SKM-1 (cell line): ENCODE measurements around the gene FOXC2.

ENCODE experiments used
- DNase-seq: peaks from one replicate; lab custom pipeline; 2025; ENCODE audit not compliant: unreplicated experiment; lab: John Stamatoyannopoulos, UW

Gene FOXC2

DNA sequence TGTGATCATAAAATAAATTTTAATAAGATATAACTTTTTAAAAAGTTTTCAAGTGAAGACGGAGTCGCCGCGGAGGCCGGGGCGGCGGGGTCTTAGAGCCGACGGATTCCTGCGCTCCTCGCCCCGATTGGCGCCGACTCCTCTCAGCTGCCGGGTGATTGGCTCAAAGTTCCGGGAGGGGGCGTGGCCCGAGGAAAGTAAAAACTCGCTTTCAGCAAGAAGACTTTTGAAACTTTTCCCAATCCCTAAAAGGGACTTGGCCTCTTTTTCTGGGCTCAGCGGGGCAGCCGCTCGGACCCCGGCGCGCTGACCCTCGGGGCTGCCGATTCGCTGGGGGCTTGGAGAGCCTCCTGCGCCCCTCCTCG lies at the start of gene FOXC2:
Gene FOXC2 (plus strand): TSS at position 229 of the 365 bp plus-strand sequence. CDS start 507 bp downstream, outside the sequence.
- no peak for DNase-seq

GRCh38 chr16:86517033-86517432 lies 49.6 kb upstream of the FOXC2 start:
- DNase-seq, result no peak

- DNase-seq, result no peak
These were observed 48.9 kb upstream of the FOXC2 start for GRCh38 chr16:86517652-86518258.

- DNase-seq, result no peak
These were observed 47.5 kb upstream of the FOXC2 start for GRCh38 chr16:86519007-86519648.

DNA sequence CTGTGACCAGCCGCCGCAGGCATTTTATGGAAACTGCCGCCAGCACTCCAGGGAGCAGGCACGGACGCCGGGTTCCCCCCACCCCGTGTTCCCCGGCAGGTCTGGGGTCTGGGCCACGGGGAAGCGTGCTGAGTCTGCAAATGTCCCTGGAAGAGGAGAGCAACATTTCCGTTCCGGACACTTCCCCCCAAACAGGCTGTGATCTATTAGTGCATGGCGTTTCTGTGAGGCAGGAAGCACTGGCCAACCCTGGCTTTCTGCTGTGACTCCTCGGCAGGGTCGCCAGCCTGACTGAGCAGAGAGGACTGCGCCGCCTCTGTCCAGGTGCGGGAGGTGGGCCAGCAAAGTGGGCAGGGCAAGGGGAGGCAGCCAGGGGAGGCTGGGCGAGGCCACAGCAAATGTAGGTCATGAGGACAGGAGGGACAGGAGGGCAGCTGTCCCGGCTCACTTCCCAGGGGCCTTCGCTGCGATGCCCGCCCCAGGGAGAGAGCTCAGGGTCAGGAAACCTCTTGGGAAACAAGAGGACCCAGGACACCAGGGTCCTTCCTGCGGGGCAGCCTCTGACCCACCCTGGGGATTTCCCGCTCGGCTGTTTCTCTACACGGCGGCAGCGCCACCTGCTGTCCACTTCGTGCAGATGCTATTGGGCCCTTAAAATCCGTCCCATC lies 46.8 kb upstream of the FOXC2 start:
- no peak for DNase-seq

DNA sequence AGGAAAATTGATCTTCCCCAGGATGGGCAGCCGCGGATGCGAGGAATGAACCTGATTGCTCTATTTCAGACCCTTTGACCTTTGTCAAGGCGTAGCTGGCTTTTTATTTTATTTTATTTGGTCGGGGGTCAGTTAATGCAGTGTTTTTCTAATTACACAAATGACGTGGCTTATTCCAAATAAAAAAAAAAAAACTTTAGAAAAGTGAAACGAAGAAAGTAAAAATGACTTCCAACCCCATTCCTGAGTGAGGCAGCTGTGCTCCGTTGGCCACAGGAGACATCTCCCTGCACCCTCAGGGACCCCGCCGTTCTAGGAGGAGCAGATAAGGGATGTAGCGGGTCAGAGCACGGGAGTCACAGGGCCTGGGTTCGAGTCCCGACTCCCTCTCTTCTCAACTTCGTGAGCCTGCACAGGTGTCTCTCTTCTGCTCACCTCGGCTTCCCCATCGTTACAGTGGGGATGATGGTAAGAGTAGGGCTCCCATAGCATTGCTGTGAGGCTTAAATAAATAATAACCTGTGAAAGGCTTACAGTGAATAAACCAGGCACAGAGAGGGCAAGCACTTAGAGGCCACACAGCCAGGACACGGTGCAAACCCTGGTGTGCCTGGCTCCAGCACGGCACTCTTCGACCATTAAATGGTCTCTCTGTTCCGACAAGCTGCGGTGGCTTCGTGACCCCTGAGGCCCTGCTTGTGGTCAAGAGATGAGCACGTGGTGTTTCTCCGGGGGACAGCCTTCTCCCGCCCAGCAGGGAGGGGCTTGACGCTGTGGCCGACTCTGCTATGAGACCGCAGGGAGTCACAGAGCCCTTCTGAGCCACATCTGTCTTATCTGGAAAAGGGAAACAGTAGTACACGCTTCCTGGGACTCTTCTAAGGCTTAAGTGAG lies 46.1 kb upstream of the FOXC2 start:
- DNase-seq, result no peak

DNA sequence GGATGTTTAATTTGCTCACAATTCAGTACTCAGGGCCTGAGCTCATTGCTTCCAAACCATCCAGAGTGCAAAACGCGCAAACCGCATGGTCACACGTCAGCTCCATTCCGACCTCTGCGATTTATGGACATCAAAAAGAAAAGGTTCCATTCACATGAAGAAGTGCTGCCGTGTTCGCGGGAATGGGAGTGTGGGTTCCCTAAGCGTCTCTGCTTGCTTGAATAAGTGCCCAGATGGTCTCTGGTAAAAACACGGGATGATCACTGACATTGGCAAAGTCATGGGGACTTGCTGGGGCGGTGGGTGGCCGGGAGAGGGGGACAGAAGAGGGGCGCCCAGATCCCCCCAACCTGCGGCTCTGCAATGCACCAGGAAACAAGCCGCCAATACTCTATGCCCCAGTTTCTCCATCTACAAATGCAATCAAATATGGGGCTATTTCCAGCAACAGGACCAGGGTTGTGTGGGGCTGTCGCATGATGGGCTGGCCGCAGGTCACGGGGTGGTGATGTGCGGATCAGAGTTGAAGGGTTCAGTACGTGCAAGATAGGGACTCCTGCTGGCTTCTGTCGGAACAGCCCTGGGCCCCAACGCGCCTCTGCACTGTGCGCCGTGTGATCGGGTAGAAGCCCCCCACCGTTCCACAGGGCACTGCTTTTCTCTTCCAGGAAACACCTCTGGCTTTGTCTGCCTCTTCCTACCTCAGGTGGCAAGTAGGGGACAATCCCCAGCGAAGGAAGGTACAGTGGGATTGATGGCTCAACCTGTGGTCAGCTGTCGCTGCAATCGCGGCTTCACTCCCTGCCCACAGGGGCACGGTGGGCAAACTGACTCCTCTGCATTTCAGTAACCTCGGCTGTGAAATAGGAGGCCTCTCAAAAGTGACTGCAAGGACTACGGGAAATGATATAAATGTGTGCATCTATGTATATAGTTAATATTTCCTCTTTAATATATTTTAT lies 45.1 kb upstream of the FOXC2 start:
- no peak for DNase-seq

- DNase-seq, result no peak
These were observed 44.0 kb upstream of the FOXC2 start for GRCh38 chr16:86522634-86523033.

DNA sequence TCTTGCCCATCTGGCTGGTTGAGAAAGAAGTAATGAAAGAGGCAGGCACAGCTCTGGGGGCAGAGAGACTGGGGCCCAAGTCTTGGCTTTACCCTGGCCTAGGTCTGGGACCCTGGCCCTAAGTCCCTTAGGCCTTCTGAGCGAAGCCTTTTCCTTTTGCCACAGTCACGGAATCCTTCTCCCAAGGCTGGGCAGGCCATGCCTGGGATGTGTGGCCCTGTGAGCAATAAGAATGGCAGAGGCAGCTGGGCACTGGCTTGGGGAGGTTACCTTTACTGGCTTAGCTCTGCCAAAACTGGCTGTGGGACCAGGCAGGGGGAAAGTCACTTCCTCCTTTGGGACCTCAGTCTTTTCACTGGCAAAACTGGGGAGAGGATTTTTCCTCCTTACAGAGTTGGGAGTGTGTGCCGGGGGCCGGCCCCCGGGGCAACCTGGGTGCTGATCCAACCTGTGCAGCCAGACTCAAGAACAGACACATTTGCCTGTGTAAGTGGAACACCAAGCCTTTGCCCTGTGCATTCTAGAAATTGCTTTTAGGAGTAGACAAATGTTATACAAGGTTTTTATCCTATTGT lies 43.4 kb upstream of the FOXC2 start:
- no peak for DNase-seq

- DNase-seq, result no peak
These were observed 42.6 kb upstream of the FOXC2 start for GRCh38 chr16:86524029-86524428.

DNA sequence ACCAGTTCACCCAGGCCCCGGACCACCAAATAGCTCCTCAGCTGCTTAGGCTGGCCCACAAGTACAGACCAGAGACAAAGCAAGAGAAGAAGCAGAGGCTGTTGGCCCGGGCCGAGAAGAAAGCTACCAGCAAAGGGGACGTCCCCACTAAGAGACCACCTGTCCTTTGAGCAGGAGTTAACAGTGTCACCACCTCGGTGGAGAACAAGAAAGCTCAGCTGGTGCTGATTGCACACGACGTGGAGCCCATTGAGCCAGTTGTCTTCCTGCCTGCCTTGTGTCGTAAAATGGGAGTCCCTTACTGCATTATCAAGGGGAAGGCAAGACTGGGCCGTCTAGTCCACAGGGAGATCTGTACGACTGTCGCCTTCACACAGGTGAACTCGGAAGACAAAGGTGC lies 40.9 kb upstream of the FOXC2 start:
- no peak for DNase-seq

- no peak for DNase-seq
These were observed 39.3 kb upstream of the FOXC2 start for GRCh38 chr16:86527366-86527765.

GRCh38 chr16:86528061-86528929 lies 38.3 kb upstream of the FOXC2 start:
- no peak for DNase-seq

DNA sequence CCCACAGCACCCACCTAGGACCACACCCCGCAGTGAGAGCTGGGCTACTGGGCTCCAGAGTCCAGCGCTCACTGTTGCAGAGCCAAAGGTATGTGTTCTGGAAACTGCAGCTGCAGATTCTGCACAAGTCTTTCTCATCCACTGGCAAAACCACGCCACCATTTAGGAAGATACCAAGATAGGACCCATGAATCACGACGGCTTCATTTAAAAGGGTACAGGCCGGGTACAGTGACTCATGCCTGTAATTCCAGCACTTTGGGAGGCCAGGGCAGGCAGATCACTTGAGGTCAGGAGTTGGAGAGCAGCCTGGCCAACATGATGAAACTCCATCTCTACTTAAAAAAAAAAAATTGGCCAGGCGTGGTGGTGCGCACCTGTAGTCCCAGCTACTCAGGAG lies 37.5 kb upstream of the FOXC2 start:
- no peak for DNase-seq

DNA sequence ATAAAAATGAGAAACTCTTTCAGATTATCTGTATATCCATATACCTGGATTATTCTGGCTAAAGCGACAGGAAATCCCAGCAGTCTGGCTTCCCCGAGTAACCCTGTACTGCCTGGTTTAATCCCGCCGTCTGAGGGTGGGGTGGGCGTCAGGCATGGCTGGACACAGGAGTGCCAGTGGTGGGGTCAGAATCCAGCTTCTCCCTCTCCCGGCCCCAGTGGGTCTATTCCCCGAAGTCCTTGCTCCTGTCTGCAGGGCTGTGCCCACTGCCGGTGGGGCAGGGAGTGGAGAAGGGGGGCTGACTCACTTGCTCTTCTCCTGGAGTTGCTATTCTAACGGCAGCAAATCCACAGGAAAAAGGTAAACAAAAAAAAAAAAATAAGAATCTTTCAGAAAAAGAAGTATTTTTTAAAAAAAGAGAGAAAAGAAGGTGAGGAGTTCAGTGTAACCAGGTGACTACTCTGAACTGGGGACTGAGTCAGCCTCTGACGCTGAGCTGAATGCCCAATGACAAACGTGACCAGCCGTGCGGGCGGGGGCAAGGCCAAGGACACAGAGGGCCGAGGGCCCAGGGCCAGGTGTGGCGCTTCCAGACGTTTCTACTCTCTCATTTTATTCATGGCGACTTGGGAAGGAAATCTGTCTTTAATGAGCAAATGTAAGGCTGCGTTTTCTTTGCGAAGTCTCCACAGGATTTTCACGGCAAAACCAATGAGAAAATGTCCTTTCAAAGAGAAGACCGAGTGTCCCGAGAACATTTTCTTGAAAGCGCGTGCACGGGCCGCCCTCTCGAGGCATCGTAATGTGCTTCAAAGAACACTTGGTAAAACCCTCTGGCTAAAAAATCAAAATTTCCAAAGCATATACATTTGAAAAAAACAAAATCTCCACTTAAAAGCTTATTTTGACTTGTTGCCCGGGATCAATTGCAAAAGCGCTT lies 36.1 kb upstream of the FOXC2 start:
- no peak for DNase-seq

- DNase-seq, result no peak
These were observed 35.5 kb upstream of the FOXC2 start for GRCh38 chr16:86531191-86531545.

GRCh38 chr16:86531641-86532525 lies 34.7 kb upstream of the FOXC2 start:
- DNase-seq, result no peak
